HG03354 (cell line): ENCODE data around the gene CCR5AS.
"Not testable (repeated sequence)": the region's sequence is repeated elsewhere in the genome, so short reads cannot be mapped to it uniquely, and the experiment has no call there.

Experiments
- ATAC-seq: cut with Tn5 transposase; IDR thresholded peaks from one replicate; pipeline ENCODE4 v1.9.1; 2021; ENCODE audit warnings: mild to moderate bottlenecking; ENCODE audit not compliant: unreplicated experiment, poor library complexity, severe bottlenecking

Gene CCR5AS

GRCh38 chr3:46334741-46335478, 72.0 kb downstream of the CCR5AS start:
- ATAC-seq, result no peak

DNA sequence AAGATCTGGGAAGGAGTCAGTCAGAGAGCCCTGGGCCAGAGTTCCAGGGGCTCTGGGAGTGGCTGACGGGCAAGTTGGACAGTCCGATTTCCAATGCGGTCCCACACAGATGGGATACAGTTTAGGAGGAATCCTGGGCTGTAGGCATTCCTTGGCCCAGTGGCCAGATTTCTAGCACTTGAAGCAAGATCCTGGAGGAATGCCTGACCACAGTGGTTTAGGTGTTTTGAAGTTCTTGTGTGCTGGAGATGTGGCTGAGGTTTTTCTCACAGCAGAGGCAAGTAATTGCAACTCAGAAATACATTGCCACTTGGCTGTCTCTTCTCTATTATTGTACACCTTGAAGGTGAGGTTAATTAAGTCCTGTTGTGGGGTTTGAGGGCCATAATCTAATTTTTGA, 76.2 kb downstream of the CCR5AS start:
- not testable (repeated sequence) for ATAC-seq

DNA sequence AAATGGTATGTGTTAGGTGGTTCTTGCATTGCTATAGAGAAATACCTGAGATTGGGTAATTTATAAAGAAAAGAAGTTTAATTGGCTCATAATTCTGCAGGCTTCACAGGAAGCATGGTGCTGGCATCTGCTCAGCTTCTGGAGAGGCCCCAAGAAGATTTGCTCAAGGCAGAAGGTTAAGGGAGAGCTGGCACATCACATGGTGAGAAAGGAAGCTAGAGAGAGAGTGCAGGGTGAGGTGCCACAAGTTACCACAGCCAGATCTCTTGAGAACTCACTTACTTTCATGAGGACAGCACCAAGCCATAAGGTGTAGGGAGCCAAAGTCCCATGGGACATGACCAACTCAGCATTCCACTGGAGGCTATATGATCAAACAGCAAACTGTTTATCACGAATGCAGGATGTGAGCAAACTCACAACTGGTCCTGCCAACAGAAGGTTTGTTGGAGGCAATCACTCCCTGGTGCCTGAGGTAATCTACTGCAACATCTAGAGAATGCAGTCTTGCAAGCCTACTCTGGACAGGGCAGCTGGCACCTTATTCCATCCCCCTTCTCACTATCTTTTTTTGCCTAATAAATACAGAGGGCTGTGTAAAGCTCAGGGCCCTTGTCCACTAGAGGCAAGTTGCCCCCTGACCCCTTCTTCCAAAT, 81.1 kb downstream of the CCR5AS start:
- no peak for ATAC-seq

DNA sequence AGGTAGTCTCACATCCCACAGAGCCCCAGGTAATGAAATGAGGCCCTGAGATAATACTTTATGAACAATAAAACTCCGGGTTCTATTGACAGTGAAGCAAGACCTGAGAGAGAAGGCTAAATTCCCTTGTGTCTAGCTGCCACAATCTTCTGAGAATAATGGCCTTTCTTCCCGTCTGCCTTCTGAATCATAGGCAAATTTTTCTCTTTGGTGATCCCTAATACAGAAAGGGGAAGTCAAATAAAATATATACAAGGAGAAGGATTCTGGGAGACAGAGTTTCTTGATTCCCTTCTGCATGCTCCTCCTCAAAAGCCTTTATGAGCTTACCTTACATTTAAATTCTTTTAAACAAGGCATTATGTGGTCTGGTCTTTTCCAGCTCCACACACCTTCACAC, 82.8 kb downstream of the CCR5AS start:
- ATAC-seq, result no peak

- ATAC-seq, result peak; percentile 64
Observed at GRCh38 chr3:46321461-46322104, 85.3 kb downstream of the CCR5AS start.

DNA sequence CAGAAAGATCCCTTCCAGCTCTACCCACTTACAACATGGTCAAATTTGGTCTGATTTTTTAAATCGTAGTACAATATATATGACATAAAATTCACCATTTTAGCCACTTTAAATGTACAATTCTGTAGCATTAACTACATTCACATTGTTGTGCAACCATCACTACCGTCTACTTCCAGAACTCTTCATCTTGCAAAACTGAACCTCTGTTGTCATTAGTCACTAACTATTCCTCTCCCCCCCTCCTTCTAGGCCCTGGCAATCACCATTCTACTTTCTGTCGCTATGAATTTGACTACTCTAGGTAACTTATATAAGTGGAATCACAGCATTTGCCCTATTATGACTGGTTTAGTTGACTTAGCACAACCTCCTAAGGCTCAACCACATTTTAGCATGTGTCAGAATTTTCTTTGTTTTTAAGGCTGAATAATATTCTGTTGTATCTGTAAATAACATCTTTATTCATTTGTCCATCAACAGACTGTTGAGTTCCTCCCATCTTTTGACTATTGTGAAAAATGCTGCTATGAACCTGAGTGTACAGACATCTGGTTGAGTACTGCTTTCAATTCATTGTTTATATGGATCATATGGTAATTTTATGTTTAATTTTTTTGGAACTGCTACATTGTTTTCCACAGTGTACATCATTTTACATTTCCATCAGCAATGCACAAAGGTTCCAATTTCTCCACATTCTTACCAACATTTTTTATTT, 88.5 kb downstream of the CCR5AS start:
- no peak for ATAC-seq

GRCh38 chr3:46316206-46316605, 90.7 kb downstream of the CCR5AS start:
- no peak for ATAC-seq

GRCh38 chr3:46314517-46314916, 92.3 kb downstream of the CCR5AS start:
- ATAC-seq, result peak; percentile 75
